Ishikawa (cell line): Measurements from ENCODE around the gene ORC5.

ENCODE experiments used
- CEBPB ChIP-seq: IDR thresholded peaks from 2 replicates; pipeline ENCODE4 v1.6.1; 2012
- CREB1 ChIP-seq: IDR thresholded peaks from 2 replicates; pipeline ENCODE4 v1.6.1; 2012; ENCODE audit warnings: low read depth
- EGR1 ChIP-seq: IDR thresholded peaks from 2 replicates; pipeline ENCODE4 v1.6.1; 2012
- EP300 ChIP-seq: IDR thresholded peaks from 2 replicates; pipeline ENCODE4 v1.6.1; 2012; ENCODE audit warnings: borderline replicate concordance
- FOXM1 ChIP-seq: IDR thresholded peaks from 2 replicates; pipeline ENCODE4 v1.6.1; 2012; ENCODE audit warnings: low read depth, borderline replicate concordance
- NFIC ChIP-seq: IDR thresholded peaks from 2 replicates; pipeline ENCODE4 v1.6.1; 2012
- RAD21 ChIP-seq: IDR thresholded peaks from 2 replicates; pipeline ENCODE4 v1.6.1; 2012; ENCODE audit warnings: low read depth
- TAF1 ChIP-seq: IDR thresholded peaks from 2 replicates; pipeline ENCODE4 v1.6.1; 2012; ENCODE audit warnings: low read depth, mild to moderate bottlenecking
- TCF12 ChIP-seq: IDR thresholded peaks from 2 replicates; pipeline ENCODE4 v1.6.1; 2012; ENCODE audit warnings: low read depth
- TEAD4 ChIP-seq: IDR thresholded peaks from 2 replicates; pipeline ENCODE4 v1.6.1; 2012
- YY1 ChIP-seq: IDR thresholded peaks from 2 replicates; pipeline ENCODE4 v1.6.1; 2012; ENCODE audit warnings: low read depth
- ZBTB7A ChIP-seq: IDR thresholded peaks from 2 replicates; pipeline ENCODE4 v1.6.1; 2012; ENCODE audit warnings: low read depth
- TF ChIP-seq, protein P1 (sequence below): IDR thresholded peaks from 2 replicates; pipeline ENCODE4 v1.6.1; 2012
- TF ChIP-seq, protein P2 (sequence below): IDR thresholded peaks from 2 replicates; pipeline ENCODE4 v1.6.1; 2012; ENCODE audit warnings: low read depth, mild to moderate bottlenecking
- TF ChIP-seq, protein P3 (sequence below): IDR thresholded peaks from 2 replicates; pipeline ENCODE4 v1.6.1; 2012

The ORC5 gene

DNA sequence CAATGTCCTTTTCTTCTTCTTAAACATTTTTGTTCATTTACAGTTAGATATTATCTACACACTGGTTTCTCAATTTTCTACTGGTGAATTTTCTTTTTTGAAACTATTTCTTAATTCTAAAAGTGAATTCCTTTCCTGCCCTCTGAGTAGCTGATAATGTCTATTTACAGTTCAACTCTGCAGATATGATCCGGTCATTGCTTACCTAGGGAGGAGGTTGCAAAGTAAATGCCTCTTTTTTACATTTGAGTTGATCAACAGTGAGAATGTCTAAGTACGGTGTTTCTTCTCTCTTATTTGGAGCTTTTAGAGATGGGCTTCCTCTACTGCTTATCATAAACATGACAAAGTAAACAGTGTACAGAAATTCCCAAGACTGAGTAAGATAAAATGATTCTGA is 20.6 kb upstream of the ORC5 start:
- TF ChIP-seq, protein P1, sequence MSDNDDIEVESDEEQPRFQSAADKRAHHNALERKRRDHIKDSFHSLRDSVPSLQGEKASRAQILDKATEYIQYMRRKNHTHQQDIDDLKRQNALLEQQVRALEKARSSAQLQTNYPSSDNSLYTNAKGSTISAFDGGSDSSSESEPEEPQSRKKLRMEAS: no peak
- no peak for TF ChIP-seq FOXM1
- no peak for TF ChIP-seq TCF12
- TF ChIP-seq RAD21: no peak

DNA sequence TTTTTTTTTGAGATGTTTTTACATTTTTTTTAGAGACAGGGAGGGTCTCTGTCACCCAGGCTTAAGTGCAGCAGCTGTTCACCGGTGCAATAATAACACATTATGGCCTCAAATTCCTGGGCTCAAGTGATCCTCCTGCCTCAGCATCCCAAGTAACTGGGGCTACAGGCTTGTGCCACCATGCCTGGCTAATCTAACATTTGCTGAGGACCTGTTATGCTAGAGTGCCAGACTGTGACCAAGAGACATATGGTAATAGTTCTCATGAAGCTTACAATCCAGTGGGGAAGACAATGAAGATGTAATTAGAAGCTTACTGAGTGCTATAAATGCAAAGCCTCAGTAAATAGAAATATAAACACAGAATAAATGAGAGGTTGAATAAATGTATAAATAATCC is 17.6 kb upstream of the ORC5 start:
- TF ChIP-seq, protein P2, sequence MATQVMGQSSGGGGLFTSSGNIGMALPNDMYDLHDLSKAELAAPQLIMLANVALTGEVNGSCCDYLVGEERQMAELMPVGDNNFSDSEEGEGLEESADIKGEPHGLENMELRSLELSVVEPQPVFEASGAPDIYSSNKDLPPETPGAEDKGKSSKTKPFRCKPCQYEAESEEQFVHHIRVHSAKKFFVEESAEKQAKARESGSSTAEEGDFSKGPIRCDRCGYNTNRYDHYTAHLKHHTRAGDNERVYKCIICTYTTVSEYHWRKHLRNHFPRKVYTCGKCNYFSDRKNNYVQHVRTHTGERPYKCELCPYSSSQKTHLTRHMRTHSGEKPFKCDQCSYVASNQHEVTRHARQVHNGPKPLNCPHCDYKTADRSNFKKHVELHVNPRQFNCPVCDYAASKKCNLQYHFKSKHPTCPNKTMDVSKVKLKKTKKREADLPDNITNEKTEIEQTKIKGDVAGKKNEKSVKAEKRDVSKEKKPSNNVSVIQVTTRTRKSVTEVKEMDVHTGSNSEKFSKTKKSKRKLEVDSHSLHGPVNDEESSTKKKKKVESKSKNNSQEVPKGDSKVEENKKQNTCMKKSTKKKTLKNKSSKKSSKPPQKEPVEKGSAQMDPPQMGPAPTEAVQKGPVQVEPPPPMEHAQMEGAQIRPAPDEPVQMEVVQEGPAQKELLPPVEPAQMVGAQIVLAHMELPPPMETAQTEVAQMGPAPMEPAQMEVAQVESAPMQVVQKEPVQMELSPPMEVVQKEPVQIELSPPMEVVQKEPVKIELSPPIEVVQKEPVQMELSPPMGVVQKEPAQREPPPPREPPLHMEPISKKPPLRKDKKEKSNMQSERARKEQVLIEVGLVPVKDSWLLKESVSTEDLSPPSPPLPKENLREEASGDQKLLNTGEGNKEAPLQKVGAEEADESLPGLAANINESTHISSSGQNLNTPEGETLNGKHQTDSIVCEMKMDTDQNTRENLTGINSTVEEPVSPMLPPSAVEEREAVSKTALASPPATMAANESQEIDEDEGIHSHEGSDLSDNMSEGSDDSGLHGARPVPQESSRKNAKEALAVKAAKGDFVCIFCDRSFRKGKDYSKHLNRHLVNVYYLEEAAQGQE: no peak
- TF ChIP-seq TEAD4: no peak
- TF ChIP-seq YY1: no peak
- no peak for TF ChIP-seq CREB1
- no peak for TF ChIP-seq TAF1
- TF ChIP-seq, protein P3, sequence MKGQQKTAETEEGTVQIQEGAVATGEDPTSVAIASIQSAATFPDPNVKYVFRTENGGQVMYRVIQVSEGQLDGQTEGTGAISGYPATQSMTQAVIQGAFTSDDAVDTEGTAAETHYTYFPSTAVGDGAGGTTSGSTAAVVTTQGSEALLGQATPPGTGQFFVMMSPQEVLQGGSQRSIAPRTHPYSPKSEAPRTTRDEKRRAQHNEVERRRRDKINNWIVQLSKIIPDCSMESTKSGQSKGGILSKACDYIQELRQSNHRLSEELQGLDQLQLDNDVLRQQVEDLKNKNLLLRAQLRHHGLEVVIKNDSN: no peak
- TF ChIP-seq, protein P1: no peak
- TF ChIP-seq ZBTB7A: no peak
- no peak for TF ChIP-seq TCF12
- TF ChIP-seq RAD21: no peak
- TF ChIP-seq EP300: no peak
- no peak for TF ChIP-seq EGR1
- no peak for TF ChIP-seq FOXM1
- no peak for TF ChIP-seq NFIC
- no peak for TF ChIP-seq CEBPB

DNA sequence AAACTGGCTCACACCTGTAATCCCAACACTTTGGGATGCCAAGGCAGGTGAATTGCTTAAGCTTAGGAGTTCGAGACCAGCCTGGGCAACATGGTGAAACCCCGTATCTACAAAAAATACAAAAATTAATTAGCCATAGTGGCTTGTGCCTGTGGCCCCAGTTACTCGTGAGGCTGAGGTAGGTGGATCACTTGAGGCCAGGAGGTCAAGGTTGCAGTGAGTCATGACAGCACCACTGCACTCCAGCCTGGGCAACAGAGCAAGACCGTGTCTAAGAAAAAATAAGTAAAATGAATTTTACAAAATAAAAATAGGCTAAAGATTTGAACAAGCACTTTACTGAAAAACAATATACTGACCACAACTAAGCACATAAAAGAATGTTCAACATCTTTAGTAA is 9.8 kb upstream of the ORC5 start:
- TF ChIP-seq FOXM1 (no peak), EP300 (no peak), TCF12 (no peak), CREB1 (no peak), YY1 (no peak), TEAD4 (no peak), CEBPB (no peak)

DNA sequence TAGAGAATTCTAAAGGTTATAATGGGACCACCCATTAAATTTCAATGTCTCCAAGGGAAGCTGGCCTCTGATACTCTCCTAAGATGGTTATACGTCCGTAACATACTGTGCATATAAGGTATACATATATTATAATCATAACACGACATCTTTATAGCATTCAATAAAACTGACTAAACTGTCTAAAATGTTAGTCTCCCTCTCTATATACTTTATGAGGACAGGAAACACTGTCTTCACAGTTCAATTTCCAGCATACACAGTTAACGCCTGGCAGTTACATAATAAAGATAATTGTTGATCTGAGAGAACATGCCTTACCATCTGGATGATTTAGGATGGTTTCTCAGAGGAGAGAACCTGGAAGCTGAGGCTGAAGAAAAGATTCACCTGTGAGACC is 1.2 kb upstream of the ORC5 start:
- TF ChIP-seq, protein P2: no peak
- TF ChIP-seq YY1 (no peak), TAF1 (no peak), EGR1 (no peak), RAD21 (no peak), TCF12 (no peak), FOXM1 (no peak), CEBPB (no peak), TEAD4 (no peak), NFIC (no peak), EP300 (no peak), CREB1 (no peak), ZBTB7A (no peak)
- TF ChIP-seq, protein P3: no peak
- TF ChIP-seq, protein P1: no peak

DNA sequence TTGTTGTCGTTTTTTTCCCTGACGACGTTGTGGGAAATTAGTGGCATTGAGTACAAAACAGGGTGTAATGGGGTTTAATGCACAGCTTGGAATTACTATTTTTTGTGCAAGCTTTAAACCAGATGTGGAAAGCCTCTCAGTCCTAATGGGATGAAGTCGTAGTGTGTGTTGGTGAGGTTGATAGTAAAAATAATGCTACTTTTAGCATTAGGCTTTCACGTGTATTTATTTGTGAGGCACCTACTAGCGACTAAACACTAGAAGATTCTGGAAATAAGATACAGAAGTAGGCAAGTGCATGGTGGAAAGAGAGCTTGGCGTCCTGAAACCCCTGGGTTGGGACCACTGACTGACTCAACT is 588 bp upstream of the ORC5 start:
- no peak for TF ChIP-seq FOXM1
- TF ChIP-seq, protein P1: no peak

DNA sequence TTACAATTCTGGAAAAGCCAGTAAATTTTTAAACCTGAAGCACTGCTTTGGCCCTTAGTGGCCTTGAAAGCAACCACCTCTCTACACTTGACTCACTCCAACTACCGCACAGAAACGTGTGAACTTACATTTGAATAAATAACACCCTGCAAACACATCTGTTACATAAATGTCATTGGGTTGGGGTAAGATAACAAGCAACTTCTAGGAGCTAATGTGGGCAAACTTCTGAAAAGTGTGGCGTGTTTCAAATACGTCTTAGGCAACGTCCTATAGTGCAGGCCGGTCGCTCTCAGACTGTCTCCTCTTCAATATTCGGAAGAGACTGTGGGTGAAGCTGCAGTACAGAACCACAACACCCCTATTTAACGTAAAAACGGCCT is 474 bp downstream of the ORC5 start:
- TF ChIP-seq, protein P1: no peak
- TF ChIP-seq CREB1 (no peak), EP300 (no peak), TAF1 (no peak), TEAD4 (no peak), NFIC (no peak), ZBTB7A (no peak), CEBPB (no peak), FOXM1 (no peak), RAD21 (no peak), EGR1 (no peak), YY1 (no peak)
- TF ChIP-seq, protein P2: no peak
- TF ChIP-seq, protein P3: no peak
